MCF 10A (cell line): ENCODE measurements around the gene CD33. TPM values are rescaled to one million over a fixed set of nuclear protein-coding genes. Genes with fewer than 3 reads are reported as not detected.

Source experiments
- BruUV-seq: library from RNA; stranded (reverse); fragments of 400-500 nt; replicated peaks from 2 replicates; lab custom pipeline; 2021; lab: Mats Ljungman, UMichigan
- CTCF ChIA-PET: fragments of 300-600 bp; sonication (Branson Sonifier 250); formaldehyde crosslinking; extraction: SDS; loops from one replicate; lab custom pipeline; 2021; ENCODE audit warnings: antibody characterized with exemption, inconsistent platforms; lab: Yijun Ruan, JAX
- POLR2A ChIA-PET: fragments of 300-600, 350-650 bp; sonication (Branson Sonifier 250); formaldehyde crosslinking; extraction: SDS; loops from one replicate; lab custom pipeline; 2020; ENCODE audit warnings: antibody characterized with exemption, inconsistent platforms; lab: Yijun Ruan, JAX
- DNase-seq: peaks from one replicate; pipeline ENCODE4 v3.0.0-alpha.2; 2018; ENCODE audit not compliant: unreplicated experiment
- H3K27ac Mint-ChIP-seq: one replicate; pipeline ENCODE4 v1.8.0; 2022; ENCODE audit warnings: mild to moderate bottlenecking, low read depth, mixed read lengths; ENCODE audit not compliant: unreplicated experiment
- H3K27me3 Mint-ChIP-seq: one replicate; pipeline ENCODE4 v1.8.0; 2022; ENCODE audit warnings: mixed read lengths; ENCODE audit not compliant: insufficient read depth, unreplicated experiment
- H3K36me3 Mint-ChIP-seq: one replicate; pipeline ENCODE4 v1.8.0; 2022; ENCODE audit warnings: mild to moderate bottlenecking, moderate library complexity, mixed read lengths; ENCODE audit not compliant: insufficient read depth, unreplicated experiment
- H3K4me1 Mint-ChIP-seq: one replicate; pipeline ENCODE4 v1.8.0; 2022; ENCODE audit warnings: mixed read lengths; ENCODE audit not compliant: insufficient read depth, unreplicated experiment
- H3K4me3 Mint-ChIP-seq: one replicate; pipeline ENCODE4 v1.8.0; 2022; ENCODE audit warnings: mild to moderate bottlenecking, moderate library complexity, mixed read lengths; ENCODE audit not compliant: unreplicated experiment
- H3K9me3 Mint-ChIP-seq: one replicate; pipeline ENCODE4 v1.8.0; 2022; ENCODE audit warnings: mixed read lengths; ENCODE audit not compliant: unreplicated experiment
- CTCF ChIP-seq: fragments of 200-600 bp; IDR thresholded peaks from one replicate; pipeline ENCODE4 v1.8.0; 2022; ENCODE audit warnings: antibody characterized with exemption, mild to moderate bottlenecking; ENCODE audit not compliant: unreplicated experiment
- intact Hi-C: fragments of 100-400 bp; cut with micrococcal nuclease; formaldehyde crosslinking; loops from 2 replicates; pipeline ENCODE4 v1.14.1; 2022
- total RNA-seq: library from RNA; stranded (reverse); gene quantifications from 2 replicates; pipeline ENCODE4 v1.2.3, GENCODE V29; 2022

The CD33 gene
- total RNA-seq, 1 experiment from 2014 or later = 0.33 TPM

- Mint-ChIP-seq H3K4me1 (no peaks in the 10 kb centered on the region), H3K27ac (no peak overlapping the region), H3K9me3 (peaks cover 8% of the 10 kb centered on the region), H3K27me3 (no peaks in the 10 kb centered on the region), H3K4me3 (no peak overlapping the region), H3K36me3 (no peaks in the 10 kb centered on the region)
- CTCF ChIA-PET = interaction anchor here (0.9 kb wide), 1 partner anchor 25 kb away, joined by 4 read pairs; no protein-coding TSS in a partner anchor
- no peak for TF ChIP-seq CTCF
- DNase-seq = no peak
- POLR2A ChIA-PET = no interaction called here
- no TSS peak for BruUV-seq
- intact Hi-C loops = no loop called here
Observed at GRCh38 chr19:51183629-51184028, 41.3 kb upstream of the CD33 start.

DNA sequence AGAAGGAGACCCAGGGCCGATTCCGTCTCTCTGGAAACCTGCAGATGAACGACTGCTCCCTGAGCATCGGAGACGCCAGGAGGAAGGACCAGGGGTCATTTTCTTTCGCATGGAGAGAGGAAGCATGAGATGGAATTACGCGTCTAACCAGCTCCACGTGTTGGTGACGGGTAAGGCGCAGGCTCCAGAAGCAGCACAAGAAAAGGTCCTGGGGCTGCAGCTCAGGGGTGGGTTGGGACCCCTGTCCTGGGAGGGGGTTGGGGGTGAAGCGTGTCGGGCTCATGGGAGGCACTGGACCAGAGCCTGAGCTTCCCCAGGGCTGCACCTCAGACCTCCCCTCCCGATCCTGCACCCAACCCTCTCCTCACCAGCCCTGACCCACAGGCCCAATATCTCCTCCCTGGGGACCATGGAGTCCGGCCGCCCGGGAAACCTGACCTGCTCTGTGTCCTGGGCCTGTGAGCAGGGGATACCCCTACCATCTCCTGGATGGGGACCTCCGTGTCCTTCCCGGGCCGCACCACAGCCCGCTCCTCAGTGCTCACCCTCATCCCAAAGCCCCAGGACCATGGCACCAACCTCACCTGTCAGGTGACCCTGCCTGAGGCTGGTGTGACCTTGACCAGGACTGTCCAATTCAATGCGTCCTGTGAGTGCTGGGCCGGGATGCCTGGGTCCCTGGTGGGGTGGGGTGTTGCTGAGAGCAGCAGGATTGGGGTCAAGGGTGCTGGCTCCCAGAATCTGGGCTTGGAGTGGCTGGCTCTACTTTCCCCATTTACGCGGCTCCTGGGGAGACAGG lies 39.6 kb upstream of the CD33 start:
- H3K27ac Mint-ChIP-seq = no peak overlapping the region
- DNase-seq = no peak
- H3K27me3 Mint-ChIP-seq = no peaks in the 10 kb centered on the region
- ChIA-PET POLR2A (no interaction called here), CTCF (no interaction called here)
- H3K9me3 Mint-ChIP-seq = peaks cover 8% of the 10 kb centered on the region
- H3K4me1 Mint-ChIP-seq = no peaks in the 10 kb centered on the region
- no peaks in the 10 kb centered on the region for H3K36me3 Mint-ChIP-seq
- no peak for TF ChIP-seq CTCF
- H3K4me3 Mint-ChIP-seq = no peak overlapping the region
- intact Hi-C loops = no loop called here
- BruUV-seq = no TSS peak

- H3K4me1 Mint-ChIP-seq = no peaks in the 10 kb centered on the region
- H3K9me3 Mint-ChIP-seq = peaks cover 8% of the 10 kb centered on the region
- no peak for DNase-seq
- H3K27me3 Mint-ChIP-seq = no peaks in the 10 kb centered on the region
- intact Hi-C loops = no loop called here
- no peaks in the 10 kb centered on the region for H3K36me3 Mint-ChIP-seq
- CTCF ChIA-PET = interaction anchor here (0.7 kb wide), 1 partner anchor 20 kb away, joined by 3 read pairs; no protein-coding TSS in a partner anchor
- H3K4me3 Mint-ChIP-seq = no peak overlapping the region
- POLR2A ChIA-PET = no interaction called here
- no peak for TF ChIP-seq CTCF
- BruUV-seq = no TSS peak
- H3K27ac Mint-ChIP-seq = no peak overlapping the region
Observed at GRCh38 chr19:51185868-51186215, 39.0 kb upstream of the CD33 start.

- H3K4me3 Mint-ChIP-seq = no peak overlapping the region
- H3K27me3 Mint-ChIP-seq = no peaks in the 10 kb centered on the region
- BruUV-seq = no TSS peak
- CTCF ChIA-PET = interaction anchor here (0.7 kb wide), 1 partner anchor 20 kb away, joined by 3 read pairs; no protein-coding TSS in a partner anchor
- no peak for DNase-seq
- H3K27ac Mint-ChIP-seq = no peak overlapping the region
- TF ChIP-seq CTCF = no peak
- intact Hi-C loops = no loop called here
- H3K9me3 Mint-ChIP-seq = peaks cover 8% of the 10 kb centered on the region
- POLR2A ChIA-PET = no interaction called here
- H3K36me3 Mint-ChIP-seq = no peaks in the 10 kb centered on the region
- no peaks in the 10 kb centered on the region for H3K4me1 Mint-ChIP-seq
Observed at GRCh38 chr19:51186323-51186722, 38.6 kb upstream of the CD33 start.
